Smooth muscle cell (in vitro differentiated cells): Measurements from ENCODE around the gene FAM180B. TPM values are rescaled to one million over a fixed set of nuclear protein-coding genes. Genes with fewer than 3 reads are reported as not detected.

Experiments used
- DNase-seq: peaks from one replicate; lab custom pipeline; 2025; ENCODE audit not compliant: unreplicated experiment; lab: John Stamatoyannopoulos, UW
- H2AFZ ChIP-seq: fragments of 200-600 bp; sonication (generic); 2 replicates; pipeline ENCODE4 v1.6.0; 2016; ENCODE audit warnings: antibody characterized with exemption, low read depth, mild to moderate bottlenecking
- H3F3A ChIP-seq: fragments of 200-600 bp; sonication (generic); 2 replicates; pipeline ENCODE4 v1.6.0; 2017; ENCODE audit warnings: antibody characterized with exemption, low read depth
- H3K27ac ChIP-seq: fragments of 200-600 bp; sonication (generic); 2 replicates; pipeline ENCODE4 v1.5.1; 2016; ENCODE audit warnings: low read depth, mild to moderate bottlenecking
- H3K27me3 ChIP-seq: fragments of 200-600 bp; sonication (generic); 2 replicates; pipeline ENCODE4 v1.6.1; 2016; ENCODE audit warnings: low read depth, mild to moderate bottlenecking
- H3K36me3 ChIP-seq: fragments of 200-600 bp; sonication (generic); 2 replicates; pipeline ENCODE4 v1.5.1; 2016; ENCODE audit warnings: low read depth
- H3K4me1 ChIP-seq: fragments of 200-600 bp; sonication (generic); 2 replicates; pipeline ENCODE4 v1.5.1; 2016; ENCODE audit warnings: low read depth
- H3K4me2 ChIP-seq: fragments of 200-600 bp; sonication (generic); 2 replicates; pipeline ENCODE4 v1.6.0; 2016; ENCODE audit warnings: mild to moderate bottlenecking
- H3K4me3 ChIP-seq: fragments of 200-600 bp; sonication (generic); 2 replicates; pipeline ENCODE4 v1.5.1; 2016; ENCODE audit warnings: mild to moderate bottlenecking
- H3K79me2 ChIP-seq: fragments of 200-600 bp; sonication (generic); 2 replicates; pipeline ENCODE4 v1.6.0; 2016; ENCODE audit warnings: low read depth, mild to moderate bottlenecking
- H3K9ac ChIP-seq: fragments of 200-600 bp; sonication (generic); 2 replicates; pipeline ENCODE4 v1.6.0; 2016; ENCODE audit warnings: low read depth
- H3K9me3 ChIP-seq: fragments of 200-600 bp; sonication (generic); replicated peaks from 2 replicates; pipeline ENCODE4 v1.5.1; 2016; ENCODE audit warnings: low read depth
- H4K20me1 ChIP-seq: fragments of 200-600 bp; sonication (generic); 2 replicates; pipeline ENCODE4 v1.6.0; 2016; ENCODE audit warnings: low read depth
- WGBS: methylation state at CpG from one replicate; pipeline ENCODE4 v1.1.7; 2016; ENCODE audit warnings: low lambda C conversion rate; 5-methylcytosine and 5-hydroxymethylcytosine counted together
- polyA plus RNA-seq: library from polyadenylated mRNA; unstranded; fragments of >200 nt; fragmentation: Nextera tagmentation; extraction: Ambion mirVana; gene quantifications from 2 replicates; pipeline ENCODE4 v1.2.1, GENCODE V29; 2016
- total RNA-seq: library from RNA; depleted of rRNA; stranded (reverse); fragments of >200 nt; gene quantifications from 2 replicates; pipeline ENCODE4 v1.2.3, GENCODE V29; 2014
- TF ChIP-seq, protein P1 (sequence below): fragments of 200-600 bp; sonication (generic); IDR thresholded peaks from 2 replicates; pipeline ENCODE4 v1.5.1; 2017; ENCODE audit warnings: borderline replicate concordance, mild to moderate bottlenecking, antibody characterized with exemption; ENCODE audit not compliant: insufficient read depth, poor library complexity, severe bottlenecking

The FAM180B gene
- total and polyA plus RNA-seq, 2 experiments from 2014 or later = not detected

DNA sequence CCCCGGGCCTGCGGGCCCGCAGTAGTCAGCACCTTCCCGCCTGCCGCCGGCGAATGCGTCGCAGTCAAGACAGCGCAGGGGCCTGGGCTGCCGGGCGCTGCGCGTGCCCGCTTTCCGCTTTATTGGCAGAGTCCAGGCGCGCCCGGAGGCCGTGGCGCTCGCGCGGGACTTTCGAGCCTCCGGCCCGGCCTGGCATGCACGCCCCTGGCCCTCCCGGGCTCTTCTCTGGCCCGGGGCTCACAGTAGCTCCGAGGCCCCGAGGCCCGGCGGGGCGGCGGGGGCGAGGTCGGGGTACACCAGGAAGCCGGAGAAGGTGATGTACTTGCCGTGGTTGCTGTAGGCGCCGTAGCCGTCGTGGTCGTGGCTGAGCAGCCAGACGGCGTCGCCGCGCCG is 3.1 kb downstream of the FAM180B start:
- Histone ChIP-seq H3K27me3 (peaks cover 28% of the 10 kb centered on the region), H3K9me3 (no peaks in the 10 kb centered on the region), H3K36me3 (no peaks in the 10 kb centered on the region), H4K20me1 (no peaks in the 10 kb centered on the region), H3F3A (no peaks in the 10 kb centered on the region), H3K27ac (no peak overlapping the region), H3K4me1 (peaks cover 8% of the 10 kb centered on the region), H3K79me2 (no peaks in the 10 kb centered on the region), H3K4me3 (no peak overlapping the region), H2AFZ (no peak overlapping the region), H3K9ac (no peak overlapping the region), H3K4me2 (no peak overlapping the region)
- DNase-seq = no peak
- TF ChIP-seq, protein P1, sequence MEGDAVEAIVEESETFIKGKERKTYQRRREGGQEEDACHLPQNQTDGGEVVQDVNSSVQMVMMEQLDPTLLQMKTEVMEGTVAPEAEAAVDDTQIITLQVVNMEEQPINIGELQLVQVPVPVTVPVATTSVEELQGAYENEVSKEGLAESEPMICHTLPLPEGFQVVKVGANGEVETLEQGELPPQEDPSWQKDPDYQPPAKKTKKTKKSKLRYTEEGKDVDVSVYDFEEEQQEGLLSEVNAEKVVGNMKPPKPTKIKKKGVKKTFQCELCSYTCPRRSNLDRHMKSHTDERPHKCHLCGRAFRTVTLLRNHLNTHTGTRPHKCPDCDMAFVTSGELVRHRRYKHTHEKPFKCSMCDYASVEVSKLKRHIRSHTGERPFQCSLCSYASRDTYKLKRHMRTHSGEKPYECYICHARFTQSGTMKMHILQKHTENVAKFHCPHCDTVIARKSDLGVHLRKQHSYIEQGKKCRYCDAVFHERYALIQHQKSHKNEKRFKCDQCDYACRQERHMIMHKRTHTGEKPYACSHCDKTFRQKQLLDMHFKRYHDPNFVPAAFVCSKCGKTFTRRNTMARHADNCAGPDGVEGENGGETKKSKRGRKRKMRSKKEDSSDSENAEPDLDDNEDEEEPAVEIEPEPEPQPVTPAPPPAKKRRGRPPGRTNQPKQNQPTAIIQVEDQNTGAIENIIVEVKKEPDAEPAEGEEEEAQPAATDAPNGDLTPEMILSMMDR = no peak
- WGBS = 94% methylated on average over 49 of the region's 51 CpGs

DNA sequence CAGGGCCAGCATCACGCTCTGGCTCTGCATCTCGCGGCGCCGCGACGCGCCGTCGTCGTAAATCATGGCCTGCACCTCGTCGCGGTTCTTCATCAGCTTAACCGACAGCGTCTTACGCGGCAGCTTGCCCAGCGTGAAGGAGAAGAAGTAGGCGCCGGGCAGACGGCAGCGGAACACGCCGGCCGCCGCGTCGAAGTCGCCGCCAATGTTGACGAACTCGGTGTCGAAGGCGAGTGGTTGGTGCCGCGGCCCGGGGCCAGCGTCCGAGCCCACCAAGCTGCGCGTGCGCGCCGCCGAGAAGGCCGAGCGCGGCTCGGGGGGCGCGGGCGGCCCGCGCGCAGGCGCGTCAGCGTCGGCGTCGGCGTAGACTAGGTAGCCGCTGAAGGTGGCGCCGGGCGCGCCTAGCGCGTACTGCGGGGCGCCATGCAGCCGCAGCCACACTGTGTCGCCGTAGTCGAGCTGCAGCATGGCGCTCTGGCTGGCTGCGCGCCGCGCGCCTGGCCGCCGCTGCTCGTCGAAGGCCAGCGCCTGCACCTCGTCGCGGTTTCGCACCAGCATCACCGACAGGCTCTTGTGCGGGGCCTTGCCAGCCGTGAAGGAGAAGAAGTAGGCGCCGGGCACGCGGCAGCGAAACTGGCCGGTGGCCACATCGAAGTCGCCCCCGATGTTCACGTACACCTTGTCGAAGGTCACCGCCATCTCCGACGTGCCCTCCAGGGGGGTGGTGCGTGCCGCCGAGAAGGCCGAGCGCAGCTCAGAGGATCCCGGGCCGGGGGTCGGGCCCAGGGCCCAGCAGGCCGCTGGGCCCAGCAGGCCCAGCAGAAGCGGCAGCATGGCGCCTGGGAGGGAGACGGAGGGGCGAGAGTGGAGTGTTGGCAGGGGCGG is 3.7 kb downstream of the FAM180B start:
- 80% methylated on average over 87 of the region's 122 CpGs for WGBS
- H3K9me3 ChIP-seq = no peaks in the 10 kb centered on the region
- no peak overlapping the region for H2AFZ ChIP-seq
- H4K20me1 ChIP-seq = no peaks in the 10 kb centered on the region
- H3K9ac ChIP-seq = no peak overlapping the region
- peaks cover 34% of the 10 kb centered on the region for H3K27me3 ChIP-seq
- H3K79me2 ChIP-seq = no peaks in the 10 kb centered on the region
- no peak overlapping the region for H3K4me2 ChIP-seq
- H3F3A ChIP-seq = no peaks in the 10 kb centered on the region
- no peak overlapping the region for H3K4me3 ChIP-seq
- peaks cover 8% of the 10 kb centered on the region for H3K4me1 ChIP-seq
- H3K36me3 ChIP-seq = no peaks in the 10 kb centered on the region
- DNase-seq = no peak
- no peak overlapping the region for H3K27ac ChIP-seq
- TF ChIP-seq, protein P1 = no peak

DNA sequence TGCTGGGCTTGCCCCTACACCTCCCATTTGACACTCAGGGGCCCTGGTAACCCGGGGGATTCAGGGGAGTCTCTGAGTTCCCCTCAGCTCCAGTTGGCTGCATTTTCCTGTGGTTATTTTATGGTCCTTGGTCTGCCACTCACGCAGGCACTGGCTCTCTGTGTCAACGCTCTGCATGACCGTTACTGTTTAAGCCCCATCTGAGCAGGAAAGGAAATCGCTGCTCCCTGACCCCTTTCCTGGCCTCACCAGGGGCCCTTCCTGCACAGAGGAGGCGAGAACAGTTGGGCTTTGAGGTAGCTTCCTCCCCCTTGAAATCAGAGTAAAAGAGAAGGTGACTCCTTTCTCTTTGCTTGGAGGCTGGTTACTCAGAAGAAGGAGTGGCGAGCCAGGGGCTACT is 5.3 kb downstream of the FAM180B start:
- no peak overlapping the region for H2AFZ ChIP-seq
- no peaks in the 10 kb centered on the region for H3K9me3 ChIP-seq
- no peak overlapping the region for H3K27ac ChIP-seq
- no peak overlapping the region for H3K9ac ChIP-seq
- H3K4me3 ChIP-seq = no peak overlapping the region
- no peak for DNase-seq
- WGBS = 58% methylated on average over 7 of the region's 7 CpGs
- peaks cover 45% of the 10 kb centered on the region for H3K27me3 ChIP-seq
- no peaks in the 10 kb centered on the region for H4K20me1 ChIP-seq
- no peak overlapping the region for H3K4me2 ChIP-seq
- H3K36me3 ChIP-seq = no peaks in the 10 kb centered on the region
- H3K79me2 ChIP-seq = no peaks in the 10 kb centered on the region
- H3F3A ChIP-seq = no peaks in the 10 kb centered on the region
- peaks cover 8% of the 10 kb centered on the region for H3K4me1 ChIP-seq
- TF ChIP-seq, protein P1 = no peak

DNA sequence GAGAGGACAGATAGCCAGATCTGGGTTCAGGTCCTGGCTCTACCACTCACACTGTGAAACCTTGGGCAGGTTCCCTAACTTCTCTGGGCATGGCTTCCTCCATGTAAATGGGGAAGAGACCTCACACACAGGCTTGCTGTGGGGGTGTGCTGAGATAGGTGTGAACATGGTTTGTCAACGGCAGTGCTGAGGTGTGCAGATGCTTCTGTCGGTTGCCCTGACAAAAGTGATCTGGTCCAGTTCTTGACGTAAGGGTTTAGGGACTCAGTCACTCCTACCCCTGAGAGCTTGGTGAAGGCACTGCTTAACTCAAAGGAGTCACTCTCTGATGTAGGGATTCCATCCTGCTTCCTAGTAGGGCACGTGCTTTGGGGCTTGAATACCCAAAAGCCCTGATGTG is 5.8 kb downstream of the FAM180B start:
- Histone ChIP-seq H3K36me3 (no peaks in the 10 kb centered on the region), H3K27ac (no peak overlapping the region), H3K9me3 (no peaks in the 10 kb centered on the region), H3K27me3 (peaks cover 45% of the 10 kb centered on the region), H3K79me2 (no peaks in the 10 kb centered on the region), H3K4me3 (no peak overlapping the region), H3K9ac (no peak overlapping the region), H3K4me1 (peaks cover 8% of the 10 kb centered on the region), H3K4me2 (no peak overlapping the region), H3F3A (no peaks in the 10 kb centered on the region), H4K20me1 (no peaks in the 10 kb centered on the region), H2AFZ (no peak overlapping the region)
- DNase-seq = no peak
- WGBS = 90% methylated on average over 4 of the region's 4 CpGs
- TF ChIP-seq, protein P1 = no peak
